Ishikawa (cell line): ENCODE measurements around the gene SLC27A4.

ENCODE experiments used
- CEBPB ChIP-seq: IDR thresholded peaks from 2 replicates; pipeline ENCODE4 v1.6.1; 2012
- CREB1 ChIP-seq: IDR thresholded peaks from 2 replicates; pipeline ENCODE4 v1.6.1; 2012; ENCODE audit warnings: low read depth
- EGR1 ChIP-seq: IDR thresholded peaks from 2 replicates; pipeline ENCODE4 v1.6.1; 2012
- EP300 ChIP-seq: IDR thresholded peaks from 2 replicates; pipeline ENCODE4 v1.6.1; 2012; ENCODE audit warnings: borderline replicate concordance
- MAX ChIP-seq: IDR thresholded peaks from 2 replicates; pipeline ENCODE4 v1.6.1; 2012
- RAD21 ChIP-seq: IDR thresholded peaks from 2 replicates; pipeline ENCODE4 v1.6.1; 2012; ENCODE audit warnings: low read depth
- REST ChIP-seq: IDR thresholded peaks from 2 replicates; pipeline ENCODE4 v1.6.1; 2012; ENCODE audit warnings: low read depth, mild to moderate bottlenecking
- TAF1 ChIP-seq: IDR thresholded peaks from 2 replicates; pipeline ENCODE4 v1.6.1; 2012; ENCODE audit warnings: low read depth, mild to moderate bottlenecking
- TEAD4 ChIP-seq: IDR thresholded peaks from 2 replicates; pipeline ENCODE4 v1.6.1; 2012
- YY1 ChIP-seq: IDR thresholded peaks from 2 replicates; pipeline ENCODE4 v1.6.1; 2012; ENCODE audit warnings: low read depth
- ZBTB7A ChIP-seq: IDR thresholded peaks from 2 replicates; pipeline ENCODE4 v1.6.1; 2012; ENCODE audit warnings: low read depth

- TF ChIP-seq TAF1 (no peak), REST (no peak), TEAD4 (no peak), ZBTB7A (no peak), RAD21 (no peak), EP300 (no peak), CREB1 (no peak), CEBPB (no peak), MAX (no peak; the same call in 1 of the 2 replicates), YY1 (no peak), EGR1 (no peak)
These were observed 31.3 kb downstream of the SLC27A4 start for GRCh38 chr9:128371630-128372117.
